Activated CD4-positive, CD25-positive, alpha-beta regulatory T cell (primary cell): Measurements from ENCODE around the gene TF.

Source experiments
- DNase-seq, 4 experiments: peaks; one replicate each; lab custom pipeline; 2025; lab: John Stamatoyannopoulos, UW

TF gene

GRCh38 chr3:133815386-133815785 lies 69.2 kb downstream of the TF start:
- no peak for DNase-seq

GRCh38 chr3:133820129-133820528 lies 73.9 kb downstream of the TF start:
- DNase-seq = no peak

DNA sequence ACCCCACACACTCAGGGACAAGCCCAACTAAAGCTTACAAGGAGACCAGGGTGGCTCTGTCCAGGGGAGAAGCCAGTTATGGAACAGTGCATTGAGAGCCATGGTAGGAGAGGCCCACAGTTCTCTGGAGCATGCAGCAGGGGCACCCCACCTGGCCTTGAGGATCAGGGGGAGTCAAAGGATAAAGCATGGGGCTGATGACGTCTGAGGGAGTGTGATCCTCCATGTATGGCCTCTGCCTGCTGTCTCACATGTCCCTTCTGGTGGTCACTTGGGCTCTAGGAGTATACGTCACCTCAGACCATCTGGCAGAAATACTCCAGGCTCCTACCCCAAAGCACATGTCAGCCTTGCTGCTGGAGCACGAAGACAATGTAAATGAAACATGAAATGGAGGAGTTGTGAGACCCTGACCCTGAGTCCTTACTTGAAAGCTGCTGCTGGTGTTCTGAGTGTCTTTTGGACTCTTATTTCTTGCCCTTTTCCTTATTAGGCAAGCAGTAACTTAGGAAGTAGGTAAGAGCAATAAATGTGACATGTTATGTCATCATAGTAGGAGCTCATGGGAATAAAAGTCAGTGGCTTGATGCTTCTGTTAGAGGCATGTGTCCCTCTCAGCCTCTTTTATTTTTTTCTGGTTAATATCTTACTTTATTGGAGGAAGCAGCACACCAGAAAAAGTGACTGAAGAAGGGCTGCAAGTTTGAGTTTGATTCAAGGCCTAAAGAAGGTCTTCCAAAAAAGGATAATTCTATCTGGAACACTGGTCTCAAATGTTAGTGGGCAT lies 74.9 kb downstream of the TF start:
- no peak for DNase-seq

GRCh38 chr3:133821767-133822638 lies 75.8 kb downstream of the TF start:
- DNase-seq = no peak

DNA sequence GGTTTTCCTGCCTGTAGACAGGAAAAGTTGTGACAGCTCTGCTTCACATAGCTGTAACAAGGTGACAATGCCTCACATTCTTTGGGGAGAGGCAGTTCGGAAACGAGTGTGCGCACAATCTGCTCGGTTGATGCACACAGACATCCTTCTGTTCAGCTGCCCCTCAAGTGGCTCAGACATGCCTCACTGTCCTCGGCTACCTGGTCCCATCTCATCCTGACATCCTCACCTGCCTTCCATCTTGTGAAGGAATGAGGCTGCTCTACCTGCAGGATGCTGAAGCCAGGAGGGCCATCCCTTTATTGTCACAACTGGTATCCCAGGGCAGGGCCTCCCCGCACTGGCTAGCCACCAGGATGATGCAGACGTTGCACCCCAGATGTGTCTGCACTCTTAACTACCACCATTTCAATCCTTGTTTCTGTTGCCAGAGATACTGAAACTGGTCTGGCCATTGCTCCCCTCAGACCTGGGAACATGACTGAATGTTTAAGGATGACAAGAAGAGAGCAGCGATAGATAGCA lies 78.8 kb downstream of the TF start:
- no peak for DNase-seq

DNA sequence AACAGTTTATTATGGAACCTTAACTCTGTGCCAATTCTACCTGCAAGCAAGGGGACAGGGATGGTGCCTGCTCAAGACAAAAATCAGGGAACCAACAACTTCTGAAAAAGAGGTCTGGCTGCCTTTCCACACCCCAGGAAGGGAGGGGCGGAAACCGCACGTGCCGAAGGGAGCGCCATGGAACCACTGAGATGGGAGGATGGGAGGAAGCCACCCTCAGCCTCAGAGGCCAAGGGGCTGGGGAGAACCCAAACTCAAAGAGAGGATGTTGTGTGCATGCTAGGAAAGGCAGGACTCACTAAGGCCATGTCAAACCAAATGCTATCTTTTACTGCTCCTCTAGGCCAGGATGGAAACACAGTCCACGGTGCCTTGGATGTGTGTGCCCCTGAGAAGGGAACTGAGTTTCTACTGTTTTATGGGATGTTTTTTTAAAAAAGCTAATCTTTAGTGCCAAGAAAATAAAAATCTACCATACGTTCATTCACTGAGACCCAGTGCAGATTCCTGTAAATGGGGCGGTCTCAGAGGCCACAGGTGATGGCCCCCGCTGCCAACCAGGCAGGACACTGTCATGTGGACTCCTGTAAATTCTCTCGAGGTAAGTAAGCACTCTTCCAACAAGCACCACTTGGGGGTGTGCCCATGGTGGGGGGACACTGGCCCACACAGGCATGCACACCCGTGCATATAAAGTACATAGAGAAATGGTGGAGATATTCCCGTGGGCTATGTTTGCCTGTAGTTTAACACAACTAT lies 80.0 kb downstream of the TF start:
- DNase-seq = no peak

DNA sequence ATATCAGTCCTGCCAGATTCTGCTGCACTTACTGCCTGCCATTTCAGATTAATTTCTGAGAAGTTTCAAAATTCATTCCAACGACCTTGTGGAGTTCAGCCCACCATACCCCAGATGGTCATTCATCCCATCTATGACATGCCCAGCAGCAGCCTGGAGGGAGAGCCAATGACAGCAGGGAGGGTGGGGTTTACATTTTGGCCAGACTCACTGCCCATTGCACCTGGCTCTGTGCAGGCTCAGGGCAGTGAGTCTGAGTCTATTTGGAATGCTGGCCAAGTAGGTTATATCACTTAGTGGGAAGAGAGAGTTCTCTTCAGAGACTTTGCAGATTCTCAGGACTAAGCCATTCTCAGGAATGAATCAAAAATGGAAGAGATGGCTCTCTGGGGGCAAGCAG lies 80.9 kb downstream of the TF start:
- DNase-seq = no peak

DNA sequence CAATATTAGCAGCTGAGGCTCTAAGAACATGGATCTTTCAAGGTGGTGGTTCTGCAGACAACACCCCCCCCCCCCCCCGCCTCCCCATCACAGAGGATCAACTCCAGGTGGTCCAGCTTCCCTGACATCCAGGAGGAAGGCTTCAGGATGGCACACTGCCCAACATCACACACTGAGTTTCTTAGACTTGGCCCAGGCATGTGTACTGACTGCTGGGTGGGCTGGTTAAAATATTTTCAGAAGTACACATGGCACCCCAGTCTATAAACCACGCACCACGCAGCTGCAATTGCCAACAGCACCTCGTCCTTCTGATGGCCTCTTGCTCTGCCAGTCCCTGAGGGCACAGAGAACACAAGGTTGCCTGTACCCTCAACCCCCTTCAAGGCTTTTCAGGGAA lies 81.5 kb downstream of the TF start:
- DNase-seq = no peak

- DNase-seq = no peak
These were observed 82.5 kb downstream of the TF start for GRCh38 chr3:133828576-133829309.

DNA sequence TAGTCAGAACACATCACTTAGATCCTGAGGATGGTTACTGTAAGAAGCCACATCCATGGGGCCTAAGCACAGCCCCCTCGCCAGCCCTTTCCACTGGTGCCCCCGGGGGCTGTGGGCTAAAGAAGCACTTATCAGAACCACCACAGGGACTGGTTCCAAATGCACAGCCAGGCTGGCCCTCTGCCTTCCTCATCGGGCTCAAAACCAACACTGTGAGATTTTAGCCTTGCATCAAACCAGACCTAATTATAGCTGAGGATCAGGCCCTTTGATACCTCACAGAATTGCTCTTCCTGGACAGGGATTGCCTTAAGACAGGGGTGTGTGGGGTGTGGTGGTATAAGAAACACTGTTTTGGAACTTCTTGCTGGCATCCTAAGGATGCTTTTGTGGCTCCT lies 83.1 kb downstream of the TF start:
- DNase-seq = no peak

DNA sequence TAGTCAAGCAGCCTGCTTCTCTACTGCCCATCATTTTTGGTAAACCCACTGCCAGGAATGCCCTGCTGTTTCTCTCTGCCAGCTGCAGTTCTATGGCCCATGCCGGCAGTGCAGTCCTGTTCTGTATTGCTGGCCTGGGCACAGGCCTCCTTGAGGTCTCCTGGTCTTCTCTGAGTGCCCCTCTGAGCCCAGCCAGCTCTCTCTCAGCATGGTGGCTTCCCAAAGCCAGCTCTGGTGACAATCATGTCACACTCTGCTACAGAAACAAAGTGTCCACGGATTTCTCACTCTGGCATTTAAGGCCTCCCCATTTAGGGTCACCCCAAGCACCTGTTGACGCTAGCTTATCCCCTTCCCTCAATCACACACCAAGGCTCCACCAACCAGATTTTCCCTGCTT lies 83.9 kb downstream of the TF start:
- no peak for DNase-seq

DNA sequence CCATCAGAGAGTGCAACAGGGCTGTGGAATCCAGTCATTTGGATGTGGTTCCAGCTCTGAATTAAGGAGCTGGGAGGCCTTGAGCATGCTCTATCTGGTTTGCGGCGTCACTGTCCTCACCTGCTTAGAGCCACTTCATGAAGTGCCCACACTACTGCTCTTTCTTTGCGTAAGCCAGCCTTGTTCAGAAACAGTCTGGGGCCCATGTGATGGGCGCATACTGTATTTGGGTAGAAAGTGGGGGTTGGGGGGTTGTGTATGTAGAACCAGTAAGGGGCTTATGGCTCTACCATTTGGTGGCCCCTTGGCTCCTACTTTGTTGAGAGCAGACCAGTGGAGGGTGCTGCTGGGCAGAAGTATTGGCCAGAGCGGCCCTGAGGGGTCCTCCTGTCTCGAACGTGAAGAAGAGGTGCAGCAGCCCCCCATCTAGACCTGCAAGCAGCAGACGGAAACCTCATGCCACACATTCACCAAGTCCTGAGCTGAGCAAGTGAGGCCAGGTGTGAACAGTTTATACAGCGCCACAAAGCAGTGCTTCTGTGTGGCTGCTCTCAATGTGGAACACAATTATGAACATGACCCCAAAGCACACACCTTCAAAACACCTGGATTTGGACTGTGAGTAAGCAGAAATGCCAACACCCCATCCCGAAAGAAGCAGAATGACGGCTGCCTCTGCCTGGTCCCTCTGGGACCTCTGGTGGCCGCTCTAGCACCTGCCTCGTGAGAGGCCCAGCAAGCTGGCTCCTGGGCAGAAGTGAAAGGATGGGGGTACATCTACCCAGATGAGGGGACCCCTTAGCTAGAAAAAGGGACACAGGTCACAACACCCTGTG lies 86.0 kb downstream of the TF start:
- DNase-seq = no peak

GRCh38 chr3:133832802-133833144 lies 86.6 kb downstream of the TF start:
- no peak for DNase-seq

GRCh38 chr3:133833267-133833666 lies 87.1 kb downstream of the TF start:
- DNase-seq = no peak

GRCh38 chr3:133833880-133834620 lies 87.9 kb downstream of the TF start:
- no peak for DNase-seq

DNA sequence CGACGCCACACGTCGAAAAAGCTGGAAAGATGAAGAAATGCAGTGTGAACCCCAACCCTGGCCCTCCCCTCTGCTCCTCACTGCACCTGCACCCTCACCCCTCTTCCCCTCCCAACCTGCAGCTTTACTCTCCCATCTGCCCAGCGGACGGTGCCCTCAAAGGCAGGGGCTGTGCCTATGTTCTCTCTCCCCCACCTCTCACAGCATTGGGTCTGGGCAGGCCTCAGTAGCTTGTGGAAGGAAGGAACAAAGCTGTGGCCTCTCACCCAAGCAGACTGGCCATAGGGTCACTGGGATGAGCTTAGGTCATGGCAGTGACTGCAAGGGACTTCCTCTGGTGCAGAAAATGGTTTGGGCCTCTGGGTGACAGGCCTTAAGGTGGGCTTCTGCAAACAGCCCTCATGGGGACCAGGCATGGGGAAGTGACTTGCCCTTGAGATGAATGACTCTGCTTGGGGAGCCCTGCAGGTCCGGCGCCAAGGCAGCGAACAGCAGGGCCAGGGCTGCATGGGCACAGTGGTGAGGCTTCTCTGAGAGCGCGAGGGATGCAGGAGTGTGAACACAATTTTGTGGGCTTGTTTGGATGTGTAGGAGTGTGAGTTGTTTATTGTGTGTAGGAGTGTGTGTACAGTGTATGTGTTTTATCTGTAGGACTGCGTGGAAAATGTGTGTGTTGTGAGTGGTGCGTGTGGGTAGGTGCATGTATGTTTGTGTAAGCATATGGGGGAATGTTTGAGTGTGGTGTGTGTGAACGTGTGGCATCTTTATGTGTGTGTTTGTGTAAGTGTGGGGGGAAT lies 88.6 kb downstream of the TF start:
- no peak for DNase-seq

DNA sequence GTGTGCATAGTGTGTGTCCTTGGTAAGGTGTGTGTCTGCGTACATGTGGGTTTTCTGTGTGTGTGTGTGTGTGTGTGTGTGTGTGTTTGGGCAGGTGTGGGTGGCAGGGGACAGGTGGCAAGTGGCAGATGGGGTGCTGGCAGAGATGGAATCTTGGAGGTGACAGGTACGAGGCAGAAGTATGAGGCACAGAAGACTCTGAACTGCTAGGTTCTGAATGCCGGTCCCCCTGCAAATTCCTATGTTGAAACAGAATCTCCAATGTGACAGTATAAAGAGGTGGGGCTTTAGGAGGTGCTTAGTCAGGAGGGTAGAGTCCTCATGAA lies 89.2 kb downstream of the TF start:
- DNase-seq = no peak

DNA sequence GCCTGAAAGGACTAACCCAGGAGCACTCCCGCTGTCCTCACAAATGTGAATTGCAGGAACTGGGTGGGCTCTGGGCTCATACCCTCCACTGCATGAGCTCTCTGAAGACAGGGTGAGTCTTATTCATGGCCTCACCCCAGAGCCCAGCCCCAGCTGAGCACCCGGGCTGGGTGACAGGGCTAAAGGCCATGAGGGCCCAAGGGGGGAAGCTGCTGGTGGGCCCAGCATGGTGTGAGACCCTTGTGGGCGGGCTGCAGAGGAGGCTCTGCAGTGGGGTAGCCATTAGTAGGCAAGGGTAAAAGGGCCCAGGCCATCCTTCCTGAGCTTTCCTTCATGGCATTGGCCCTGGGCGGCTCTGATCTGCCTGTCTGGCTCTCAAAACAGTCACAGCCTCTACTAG lies 89.8 kb downstream of the TF start:
- DNase-seq = no peak

- DNase-seq = no peak
These were observed 90.4 kb downstream of the TF start for GRCh38 chr3:133836497-133837158.
